GM12891 (cell line): ENCODE measurements around the gene B4GALT5.

Source experiments
- POLR2A ChIP-seq: IDR thresholded peaks from 2 replicates; pipeline ENCODE4 v1.6.1; 2011; ENCODE audit warnings: low read depth, low read length, control low read depth
- POLR2AphosphoS5 ChIP-seq: IDR thresholded peaks from 2 replicates; pipeline ENCODE4 v1.6.1; 2011; ENCODE audit warnings: low read depth, low read length, control low read depth

DNA sequence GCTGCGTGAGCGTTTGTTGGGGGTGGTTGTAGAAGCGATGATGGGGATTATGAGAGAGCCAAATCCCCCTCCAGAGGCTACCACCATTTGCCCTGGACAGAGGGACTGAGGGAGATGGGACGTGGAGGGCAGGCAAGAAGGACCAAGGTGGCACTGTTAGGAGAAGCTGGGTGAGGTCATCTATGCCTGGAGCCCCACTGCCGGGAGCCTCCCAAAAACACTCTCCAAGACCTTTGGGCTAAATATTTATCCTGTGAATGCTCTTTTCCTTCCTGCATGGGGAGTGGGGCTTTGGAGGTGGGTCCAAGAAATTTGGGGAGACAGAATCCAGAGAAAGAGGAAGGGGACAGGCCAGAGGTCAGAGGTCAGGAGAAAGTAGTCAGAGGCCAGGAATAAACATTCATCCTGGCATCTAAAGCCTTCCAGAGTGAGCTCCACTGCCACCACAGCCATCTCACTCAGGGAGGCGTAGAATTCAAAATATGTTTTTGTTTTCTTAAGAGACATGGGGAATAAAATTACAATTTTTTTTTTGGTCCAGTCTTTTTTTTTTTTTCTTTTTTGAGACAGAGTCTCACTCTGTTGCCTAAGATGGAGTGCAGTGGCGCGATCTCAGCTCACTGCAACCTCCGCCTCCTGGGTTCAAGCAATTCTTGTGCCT, 128.0 kb downstream of the B4GALT5 start:
- TF ChIP-seq POLR2AphosphoS5, result no peak
- TF ChIP-seq POLR2A, result no peak
